GF-D8 (cell line): ENCODE measurements around the gene ZCCHC8.
"Not testable (repeated sequence)": the region's sequence is repeated elsewhere in the genome, so short reads cannot be mapped to it uniquely, and the experiment has no call there.

ENCODE experiments used
- DNase-seq: peaks from one replicate; lab custom pipeline; 2025; lab: John Stamatoyannopoulos, UW

Gene ZCCHC8

GRCh38 chr12:122508163-122508562 lies 7.4 kb upstream of the ZCCHC8 start:
- DNase-seq: no peak

GRCh38 chr12:122506393-122506938 lies 5.7 kb upstream of the ZCCHC8 start:
- DNase-seq: no peak

GRCh38 chr12:122505419-122506051 lies 4.8 kb upstream of the ZCCHC8 start:
- no peak for DNase-seq

- no peak for DNase-seq
These were observed 3.3 kb upstream of the ZCCHC8 start for GRCh38 chr12:122503783-122504590.

- no peak for DNase-seq
These were observed 2.5 kb upstream of the ZCCHC8 start for GRCh38 chr12:122503147-122503751.

GRCh38 chr12:122501489-122501989 lies 807 bp upstream of the ZCCHC8 start:
- peak; percentile 47 for DNase-seq

GRCh38 chr12:122499991-122500684 lies 594 bp downstream of the ZCCHC8 start:
- DNase-seq: peak; percentile 34

GRCh38 chr12:122495258-122495657 lies 5.5 kb downstream of the ZCCHC8 start:
- DNase-seq: no peak

GRCh38 chr12:122493222-122493621 lies 7.5 kb downstream of the ZCCHC8 start:
- DNase-seq: not testable (repeated sequence)

- DNase-seq: no peak
These were observed 8.7 kb downstream of the ZCCHC8 start for GRCh38 chr12:122491991-122492390.

GRCh38 chr12:122489038-122489437 lies 11.7 kb downstream of the ZCCHC8 start:
- no peak for DNase-seq

GRCh38 chr12:122487807-122488206 lies 12.9 kb downstream of the ZCCHC8 start:
- DNase-seq: not testable (repeated sequence)

GRCh38 chr12:122486805-122487426 lies 13.8 kb downstream of the ZCCHC8 start:
- DNase-seq: no peak

GRCh38 chr12:122486360-122486759 lies 14.4 kb downstream of the ZCCHC8 start:
- DNase-seq: peak; percentile 48

- DNase-seq: not testable (repeated sequence)
These were observed 16.3 kb downstream of the ZCCHC8 start for GRCh38 chr12:122484385-122484784.

- DNase-seq: no peak
These were observed 16.8 kb downstream of the ZCCHC8 start for GRCh38 chr12:122483969-122484368.

GRCh38 chr12:122481861-122482260 lies 18.9 kb downstream of the ZCCHC8 start:
- DNase-seq: no peak

GRCh38 chr12:122480753-122481152 lies 20.0 kb downstream of the ZCCHC8 start:
- DNase-seq: no peak

- no peak for DNase-seq
These were observed 26.4 kb downstream of the ZCCHC8 start for GRCh38 chr12:122474324-122474716.

- DNase-seq: no peak
These were observed 27.0 kb downstream of the ZCCHC8 start for GRCh38 chr12:122473543-122474323.
